Fibroblast of villous mesenchyme (primary cell): ENCODE results near the gene KRTAP10-10. TPM values are rescaled to one million over a fixed set of nuclear protein-coding genes. Genes with fewer than 3 reads are reported as not detected.
"Not testable (repeated sequence)": the region's sequence is repeated elsewhere in the genome, so short reads cannot be mapped to it uniquely, and the experiment has no call there.

Experiments
- DNase-seq: peaks from one replicate; pipeline ENCODE4 v3.0.0-alpha.2; 2010; ENCODE audit warnings: low read depth
- H3K4me3 ChIP-seq: 2 replicates; pipeline ENCODE4 v1.5.1; 2011; ENCODE audit warnings: low read depth, mild to moderate bottlenecking, low read length
- total RNA-seq: library from RNA; depleted of rRNA; stranded (reverse); fragments of >200 nt; gene quantifications from 2 replicates; pipeline ENCODE4 v1.2.3, GENCODE V29; 2012
- TF ChIP-seq, protein P1 (sequence below): IDR thresholded peaks from 2 replicates; pipeline ENCODE4 v1.5.1; 2012; ENCODE audit warnings: low read depth, mild to moderate bottlenecking, low read length; ENCODE audit not compliant: insufficient read depth

Gene KRTAP10-10
- total RNA-seq, 1 donor, result not detected

DNA sequence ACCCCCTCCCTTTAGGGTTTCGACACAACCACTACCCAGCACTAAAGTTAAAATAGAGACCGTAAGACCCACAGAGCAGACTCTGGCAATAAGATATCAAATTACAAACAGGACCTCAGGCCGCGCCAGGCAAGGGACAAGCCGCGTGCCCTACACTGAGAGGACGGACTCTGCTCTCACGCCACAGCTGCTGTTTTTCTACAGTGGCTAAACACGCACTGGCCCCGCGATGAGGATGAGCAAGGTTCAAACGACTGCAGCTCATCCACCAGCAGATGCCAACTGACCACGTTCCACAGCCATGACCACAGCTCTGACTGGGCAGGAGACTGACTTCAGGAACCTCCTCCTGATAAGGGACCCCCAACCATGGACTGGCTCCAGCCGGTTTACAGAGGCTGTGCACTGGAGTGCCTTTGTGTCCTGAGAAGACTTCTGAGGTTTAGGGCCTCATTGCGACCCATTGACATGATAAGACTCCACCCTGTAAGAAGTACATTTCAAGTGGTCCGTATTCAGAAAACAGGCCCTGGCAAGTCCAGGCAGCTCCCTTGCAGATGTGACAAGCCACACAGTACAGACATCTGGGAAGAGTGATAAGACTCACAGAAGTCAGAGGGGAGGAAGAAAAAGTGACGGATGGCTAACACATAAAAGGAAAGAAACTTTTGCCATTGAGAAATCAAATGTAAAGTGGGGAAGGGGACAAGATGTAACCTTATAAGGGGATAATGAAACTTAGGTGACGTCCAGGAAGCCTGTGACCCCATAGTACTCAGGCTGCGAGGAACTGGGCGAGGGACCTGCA, 43.4 kb upstream of the KRTAP10-10 start:
- peak; percentile 6 for DNase-seq

DNA sequence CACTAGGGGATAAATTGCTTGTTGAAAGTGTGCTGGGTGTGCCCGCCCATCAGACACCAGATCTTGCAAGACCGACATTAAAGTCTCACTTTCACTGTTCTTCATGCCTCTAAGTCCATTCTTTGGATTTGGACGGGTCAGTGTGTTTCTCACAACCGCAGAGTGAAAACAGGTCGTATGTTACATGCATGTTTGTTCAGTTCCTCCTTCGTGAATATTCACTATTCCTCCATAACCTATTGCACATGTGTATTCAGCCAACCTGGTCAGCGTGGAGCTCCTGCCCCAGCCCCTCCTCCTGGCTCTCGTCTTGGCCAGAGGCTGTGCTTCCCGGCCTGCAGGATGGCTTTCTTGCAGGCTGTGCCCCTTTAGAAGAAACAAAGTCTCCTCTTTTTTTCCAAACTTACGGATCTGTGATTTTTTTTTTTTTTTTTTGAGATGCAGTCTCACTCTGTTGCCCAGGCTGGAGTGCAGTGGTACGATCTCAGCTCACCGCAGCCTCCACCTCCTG, 42.7 kb upstream of the KRTAP10-10 start:
- DNase-seq, result no peak
- H3K4me3 ChIP-seq, result no peak overlapping the region
- TF ChIP-seq, protein P1, sequence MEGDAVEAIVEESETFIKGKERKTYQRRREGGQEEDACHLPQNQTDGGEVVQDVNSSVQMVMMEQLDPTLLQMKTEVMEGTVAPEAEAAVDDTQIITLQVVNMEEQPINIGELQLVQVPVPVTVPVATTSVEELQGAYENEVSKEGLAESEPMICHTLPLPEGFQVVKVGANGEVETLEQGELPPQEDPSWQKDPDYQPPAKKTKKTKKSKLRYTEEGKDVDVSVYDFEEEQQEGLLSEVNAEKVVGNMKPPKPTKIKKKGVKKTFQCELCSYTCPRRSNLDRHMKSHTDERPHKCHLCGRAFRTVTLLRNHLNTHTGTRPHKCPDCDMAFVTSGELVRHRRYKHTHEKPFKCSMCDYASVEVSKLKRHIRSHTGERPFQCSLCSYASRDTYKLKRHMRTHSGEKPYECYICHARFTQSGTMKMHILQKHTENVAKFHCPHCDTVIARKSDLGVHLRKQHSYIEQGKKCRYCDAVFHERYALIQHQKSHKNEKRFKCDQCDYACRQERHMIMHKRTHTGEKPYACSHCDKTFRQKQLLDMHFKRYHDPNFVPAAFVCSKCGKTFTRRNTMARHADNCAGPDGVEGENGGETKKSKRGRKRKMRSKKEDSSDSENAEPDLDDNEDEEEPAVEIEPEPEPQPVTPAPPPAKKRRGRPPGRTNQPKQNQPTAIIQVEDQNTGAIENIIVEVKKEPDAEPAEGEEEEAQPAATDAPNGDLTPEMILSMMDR, result no peak

More for the DNA sequence above, 43.4 kb upstream of the KRTAP10-10 start:
- TF ChIP-seq, protein P1, result no peak
- no peak overlapping the region for H3K4me3 ChIP-seq

DNA sequence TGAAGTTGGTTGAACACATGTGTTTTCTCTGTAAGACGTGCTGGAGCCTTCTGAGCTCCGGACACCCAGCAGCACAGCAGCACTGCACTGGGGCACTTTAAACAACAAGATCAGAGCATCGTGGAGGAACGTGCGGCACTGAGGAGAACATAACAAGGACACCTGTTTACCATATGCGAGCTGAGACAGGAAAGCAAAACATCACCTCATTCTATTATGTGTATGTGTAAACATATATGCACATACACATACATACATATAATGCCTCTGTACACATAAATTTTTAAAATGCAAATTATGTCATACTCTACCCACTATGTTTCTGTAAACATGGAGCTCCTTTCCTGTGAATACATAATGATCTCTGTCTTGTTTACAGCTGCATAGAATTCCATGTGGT, 41.6 kb upstream of the KRTAP10-10 start:
- TF ChIP-seq, protein P1, result no peak
- DNase-seq, result no peak
- no peak overlapping the region for H3K4me3 ChIP-seq

DNA sequence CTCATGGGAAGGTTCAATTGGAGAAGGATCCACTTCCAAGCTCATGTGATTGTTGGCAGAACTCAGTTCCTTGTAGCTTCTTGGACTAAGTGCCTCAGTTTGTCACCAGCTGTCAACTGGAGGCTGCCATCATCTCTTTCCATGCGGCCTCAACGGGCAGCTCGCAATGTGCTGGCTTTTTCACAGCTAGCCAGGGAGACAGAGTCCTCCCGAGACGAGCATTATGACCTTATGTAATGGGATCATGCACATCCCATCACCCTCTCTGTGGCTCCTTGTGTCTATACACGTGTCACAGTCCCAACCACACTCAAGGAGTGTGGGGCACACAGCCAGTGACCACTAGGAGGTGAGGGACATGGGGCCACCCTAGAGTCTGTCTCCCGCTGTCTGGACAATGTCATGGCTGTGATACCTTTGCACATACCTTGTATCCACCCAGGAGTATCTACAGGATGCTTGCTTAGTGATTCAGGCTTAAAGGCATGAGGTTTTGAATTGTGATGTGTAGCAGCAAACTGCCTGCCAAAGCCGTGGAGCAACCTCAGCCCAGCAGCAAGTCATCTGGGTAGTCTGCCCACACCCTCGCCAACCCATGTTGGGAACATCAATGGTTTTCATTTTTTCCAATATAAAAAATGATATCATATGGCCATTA, 41.0 kb upstream of the KRTAP10-10 start:
- H3K4me3 ChIP-seq, result no peak overlapping the region
- DNase-seq, result no peak
- TF ChIP-seq, protein P1, result no peak

DNA sequence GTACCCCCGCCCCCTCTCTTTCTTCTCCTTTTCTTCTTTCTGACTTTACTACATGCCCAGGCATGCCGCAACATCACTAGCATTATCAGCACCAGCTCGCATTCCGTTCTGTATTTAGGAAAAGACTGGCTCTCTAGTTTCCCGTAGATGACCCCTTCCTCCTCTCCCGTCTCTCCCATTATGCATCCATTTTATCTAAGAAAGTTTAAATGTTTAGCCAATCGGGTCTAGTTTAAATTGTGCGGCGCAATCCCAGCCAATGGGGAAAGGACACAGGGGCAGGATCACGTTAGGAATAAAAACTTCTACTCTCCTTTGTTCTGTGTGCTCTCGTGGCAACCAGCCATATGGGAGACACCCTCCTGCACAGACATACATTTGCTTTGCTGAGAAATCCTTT, 39.1 kb upstream of the KRTAP10-10 start:
- TF ChIP-seq, protein P1, result no peak
- DNase-seq, result no peak
- H3K4me3 ChIP-seq, result no peak overlapping the region

DNA sequence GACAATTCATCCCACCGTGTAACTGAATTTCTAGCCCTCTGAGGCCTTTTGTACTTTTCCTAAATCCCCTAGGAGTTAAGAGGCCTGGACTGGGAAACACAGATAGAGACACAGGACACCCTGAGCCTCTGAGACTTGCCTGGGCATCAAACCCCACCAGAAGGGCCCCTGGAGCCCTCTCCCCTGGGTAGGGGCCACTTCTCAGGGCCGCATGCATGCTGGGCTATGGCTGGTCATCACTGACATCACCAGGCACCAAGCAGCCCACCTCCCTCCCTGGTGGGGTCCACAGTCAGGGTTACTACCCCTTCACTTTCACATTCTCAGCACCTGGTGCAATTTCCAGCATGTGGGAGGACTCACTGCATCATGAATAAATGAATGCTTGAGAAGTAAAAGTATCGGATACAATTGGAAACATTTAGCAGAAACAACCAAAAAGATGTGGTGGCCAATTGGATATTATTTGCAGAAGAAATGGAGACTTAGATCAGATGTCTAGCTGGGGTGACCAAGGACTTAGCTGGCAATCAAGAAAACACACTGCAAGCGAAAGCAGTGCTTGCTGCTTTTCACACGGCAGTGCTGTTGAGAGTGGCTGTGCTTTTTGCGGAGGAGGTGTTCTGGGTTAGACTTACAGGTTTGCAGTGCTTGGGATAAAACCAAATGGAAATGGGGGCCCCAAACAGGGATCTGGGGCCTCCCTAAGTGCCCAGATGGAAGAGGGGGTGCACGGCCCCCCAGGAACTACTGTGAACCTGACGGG, 37.7 kb upstream of the KRTAP10-10 start:
- no peak overlapping the region for H3K4me3 ChIP-seq
- DNase-seq, result no peak
- TF ChIP-seq, protein P1, result no peak

DNA sequence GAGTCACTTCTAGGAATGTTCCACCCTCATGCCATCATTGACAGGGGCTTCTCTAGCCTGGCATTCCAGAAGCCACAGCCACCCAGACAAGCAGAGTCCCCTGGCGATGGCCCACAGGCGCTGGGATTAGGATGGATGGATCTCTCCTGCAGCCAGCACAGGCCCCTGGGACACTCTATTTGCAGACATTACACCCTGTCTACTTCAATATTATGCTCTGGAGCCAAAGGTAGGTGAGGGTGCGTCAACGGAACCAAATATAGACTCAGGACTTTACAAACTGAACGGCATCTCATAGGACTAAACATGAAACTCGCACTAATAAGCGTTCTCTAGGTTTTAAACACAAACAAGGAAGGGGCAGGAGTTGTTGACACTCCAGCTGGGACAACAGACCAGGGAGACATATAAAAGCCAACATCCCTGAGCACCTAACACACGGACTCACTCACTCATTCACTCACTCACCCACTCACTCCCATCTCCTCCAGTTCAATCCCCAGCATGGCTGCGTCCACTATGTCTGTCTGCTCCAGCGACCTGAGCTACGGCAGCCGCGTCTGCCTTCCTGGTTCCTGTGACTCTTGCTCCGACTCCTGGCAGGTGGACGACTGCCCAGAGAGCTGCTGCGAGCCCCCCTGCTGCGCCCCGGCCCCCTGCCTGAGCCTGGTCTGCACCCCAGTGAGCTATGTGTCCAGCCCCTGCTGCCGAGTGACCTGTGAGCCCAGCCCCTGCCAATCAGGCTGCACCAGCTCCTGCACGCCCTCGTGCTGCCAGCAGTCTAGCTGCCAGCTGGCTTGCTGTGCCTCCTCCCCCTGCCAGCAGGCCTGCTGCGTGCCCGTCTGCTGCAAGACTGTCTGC, 36.8 kb upstream of the KRTAP10-10 start, which contains the start of gene KRTAP10-7:
TSS of gene KRTAP10-7 (plus strand) at position 480 of the 861 bp plus-strand sequence. CDS start at position 505, 25 bp downstream.
- not testable (repeated sequence) for DNase-seq

DNA sequence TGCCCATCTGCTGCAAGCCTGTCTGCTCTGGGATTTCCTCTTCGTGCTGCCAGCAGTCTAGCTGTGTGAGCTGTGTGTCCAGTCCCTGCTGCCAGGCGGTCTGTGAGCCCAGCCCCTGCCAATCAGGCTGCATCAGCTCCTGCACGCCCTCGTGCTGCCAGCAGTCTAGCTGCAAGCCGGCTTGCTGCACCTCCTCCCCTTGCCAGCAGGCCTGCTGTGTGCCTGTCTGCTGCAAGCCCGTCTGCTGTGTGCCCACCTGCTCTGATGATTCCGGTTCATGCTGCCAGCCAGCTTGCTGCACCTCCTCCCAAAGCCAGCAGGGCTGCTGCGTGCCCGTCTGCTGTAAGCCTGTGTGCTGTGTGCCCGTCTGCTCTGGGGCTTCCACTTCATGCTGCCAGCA, 36.1 kb upstream of the KRTAP10-10 start:
- H3K4me3 ChIP-seq, DNase-seq: not testable (repeated sequence)

More for the DNA sequence above, 36.8 kb upstream of the KRTAP10-10 start, which contains the start of gene KRTAP10-7:
- H3K4me3 ChIP-seq, result not testable (repeated sequence)
